ENCODE data around the gene PLCB2. TPM values are rescaled to one million over a fixed set of nuclear protein-coding genes. Genes with fewer than 3 reads are reported as not detected.

The PLCB2 gene
- total RNA-seq, 2 experiments from 2014 or later, result 104 to 120 TPM

DNA sequence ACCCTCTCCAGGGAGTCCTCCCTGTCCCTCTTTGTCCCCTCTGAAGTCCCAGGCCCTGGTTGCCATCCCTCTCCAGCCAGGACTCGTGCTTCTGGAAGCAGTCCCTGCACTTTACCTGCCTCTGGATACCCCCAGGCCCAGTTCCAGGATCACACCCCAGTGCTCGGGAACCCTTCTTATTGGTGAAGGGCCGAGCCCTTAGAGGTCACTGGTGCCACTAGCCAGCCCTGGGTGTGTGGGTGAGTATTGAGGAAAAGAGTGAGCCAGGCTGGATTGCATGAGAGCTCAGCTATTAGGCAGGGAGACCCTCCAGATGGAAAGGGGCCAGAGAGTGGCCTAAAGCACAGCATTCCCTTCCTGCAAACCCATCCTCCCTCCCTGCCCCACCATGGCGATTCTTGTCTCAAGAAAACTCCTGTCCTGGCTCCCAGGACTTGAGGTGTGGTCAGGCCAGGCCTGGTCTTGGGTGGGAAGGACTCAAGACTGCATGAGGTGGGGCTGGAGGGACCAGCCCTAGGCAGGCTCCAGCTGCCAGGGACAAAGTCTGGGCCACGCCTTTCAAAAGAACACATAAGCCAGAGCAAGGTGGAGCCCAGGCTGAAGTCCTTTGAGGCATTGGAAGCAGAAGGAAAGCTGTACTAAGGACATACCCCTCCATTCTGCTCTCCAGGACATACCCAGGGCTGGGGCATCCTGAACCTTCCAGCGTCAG, 38.3 kb upstream of the PLCB2 start:
- DNase-seq (no peak), ATAC-seq (no peak)
- Mint-ChIP-seq H3K27me3 (no peaks in the 10 kb centered on the region), H3K4me1 (no peaks in the 10 kb centered on the region), H3K27ac (no peak overlapping the region), H3K4me3 (no peak overlapping the region), H3K9me3 (ENCODE audit: low read depth) (no peaks in the 10 kb centered on the region), H3K36me3 (no peaks in the 10 kb centered on the region)
- CTCF ChIA-PET, result interaction anchor here (1.0 to 13.7 kb wide), 7 partner anchors 8 to 76 kb away, joined by 3 to 317 read pairs (median 53); partner anchors contain the start of genes INAFM2 and PLCB2

DNA sequence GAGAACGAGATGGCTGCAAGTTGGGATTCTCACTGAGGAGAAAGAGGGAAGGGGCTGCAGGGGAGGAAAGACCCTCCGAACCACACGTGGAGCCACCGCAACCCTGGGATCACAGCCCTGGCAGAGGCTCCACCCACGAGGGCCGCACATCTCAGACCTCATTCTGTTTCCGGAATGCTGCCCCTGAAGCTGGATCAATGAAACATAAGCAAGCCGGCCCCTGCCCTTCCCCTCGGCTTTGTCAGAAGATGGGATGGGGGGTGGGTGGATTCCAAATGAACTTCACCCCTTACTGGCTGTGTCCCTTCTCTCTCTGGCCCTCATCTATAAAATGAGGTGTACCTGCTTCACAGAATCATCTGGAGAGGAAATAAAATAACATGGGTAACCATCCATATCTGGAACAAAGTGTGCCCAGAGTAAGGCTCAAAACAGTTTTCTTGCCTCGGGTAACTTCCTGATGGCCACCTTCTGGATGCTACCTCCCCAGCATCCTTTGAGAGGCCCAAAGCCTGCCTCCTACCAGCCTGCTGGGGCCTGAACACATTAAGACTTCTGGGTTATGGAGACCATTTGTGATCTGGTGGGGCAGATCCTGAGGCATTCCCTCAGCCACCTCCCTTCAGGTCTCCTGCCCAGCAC, 37.6 kb upstream of the PLCB2 start:
- Mint-ChIP-seq H3K4me3 (no peak overlapping the region), H3K27me3 (no peaks in the 10 kb centered on the region), H3K27ac (no peak overlapping the region), H3K9me3 (ENCODE audit: low read depth) (no peaks in the 10 kb centered on the region), H3K4me1 (no peaks in the 10 kb centered on the region), H3K36me3 (no peaks in the 10 kb centered on the region)
- CTCF ChIA-PET, result interaction anchor here (0.7 to 13.7 kb wide), 22 partner anchors 8 to 437 kb away, joined by 3 to 317 read pairs (median 8); partner anchors contain the start of genes DISP2, INAFM2, IVD and PLCB2
- DNase-seq (no peak), ATAC-seq (no peak)

DNA sequence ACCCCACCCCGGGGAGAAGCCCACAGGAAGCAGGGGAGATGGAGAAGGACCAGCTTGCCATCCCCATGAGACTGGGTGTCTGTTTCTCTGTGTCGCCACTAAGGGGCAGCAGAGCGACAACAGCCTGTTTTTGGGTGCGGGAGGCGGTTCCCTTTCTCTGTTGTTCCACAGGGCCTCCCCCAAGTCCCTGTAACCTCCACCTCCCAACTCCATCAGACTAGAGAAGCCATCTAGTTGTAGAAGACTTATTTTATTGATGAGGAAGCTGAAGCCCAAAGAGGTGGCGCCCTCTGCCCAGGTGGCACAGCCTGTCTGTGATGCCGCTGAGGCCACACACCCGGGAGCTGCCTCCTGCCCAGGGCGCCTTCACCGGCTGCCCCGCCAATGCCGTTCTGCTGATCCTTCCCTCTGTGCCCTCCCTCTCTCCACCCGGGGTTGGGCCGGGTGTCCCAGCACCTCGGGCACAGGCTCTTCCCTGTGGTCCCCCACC, 36.9 kb upstream of the PLCB2 start:
- ATAC-seq, result peak; percentile 86
- CTCF ChIA-PET, result interaction anchor here (0.6 to 13.7 kb wide), 30 partner anchors 9 to 438 kb away, joined by 3 to 317 read pairs (median 6); partner anchors contain the start of genes DISP2, INAFM2, IVD and KNSTRN
- Mint-ChIP-seq H3K4me1 (no peaks in the 10 kb centered on the region), H3K27ac (no peak overlapping the region), H3K27me3 (no peaks in the 10 kb centered on the region), H3K36me3 (no peaks in the 10 kb centered on the region), H3K4me3 (no peak overlapping the region), H3K9me3 (ENCODE audit: low read depth) (no peaks in the 10 kb centered on the region)
- peak; percentile 83 for DNase-seq

DNA sequence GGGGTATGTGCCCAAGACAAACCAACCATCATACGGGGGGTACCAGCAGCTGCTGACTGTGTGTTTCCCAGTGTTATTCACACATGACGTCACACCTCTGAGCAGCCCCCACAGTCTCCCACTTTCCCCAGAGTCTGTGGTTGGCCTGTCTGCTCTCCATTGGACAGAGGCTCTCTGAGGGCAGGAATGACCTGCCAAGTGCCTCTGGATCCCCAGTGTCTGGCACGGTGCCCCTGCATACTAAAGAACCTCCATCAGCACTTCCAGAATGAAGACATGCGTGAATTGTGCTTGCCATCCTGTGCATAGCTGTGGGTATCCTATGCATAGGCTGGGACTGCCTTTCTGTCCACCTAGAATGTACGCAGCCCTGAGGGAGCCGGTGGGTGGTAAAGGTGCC, 36.5 kb upstream of the PLCB2 start:
- CTCF ChIA-PET, result interaction anchor here (0.6 to 13.7 kb wide), 29 partner anchors 9 to 438 kb away, joined by 3 to 317 read pairs (median 6); partner anchors contain the start of genes DISP2, INAFM2, IVD and KNSTRN
- ATAC-seq (no peak), DNase-seq (no peak)
- H3K4me3 Mint-ChIP-seq, result no peak overlapping the region
- no peak overlapping the region for H3K27ac Mint-ChIP-seq
- no peaks in the 10 kb centered on the region for H3K27me3 Mint-ChIP-seq
- H3K4me1 Mint-ChIP-seq, result no peaks in the 10 kb centered on the region
- no peaks in the 10 kb centered on the region for H3K9me3 Mint-ChIP-seq (ENCODE audit: low read depth)
- no peaks in the 10 kb centered on the region for H3K36me3 Mint-ChIP-seq

DNA sequence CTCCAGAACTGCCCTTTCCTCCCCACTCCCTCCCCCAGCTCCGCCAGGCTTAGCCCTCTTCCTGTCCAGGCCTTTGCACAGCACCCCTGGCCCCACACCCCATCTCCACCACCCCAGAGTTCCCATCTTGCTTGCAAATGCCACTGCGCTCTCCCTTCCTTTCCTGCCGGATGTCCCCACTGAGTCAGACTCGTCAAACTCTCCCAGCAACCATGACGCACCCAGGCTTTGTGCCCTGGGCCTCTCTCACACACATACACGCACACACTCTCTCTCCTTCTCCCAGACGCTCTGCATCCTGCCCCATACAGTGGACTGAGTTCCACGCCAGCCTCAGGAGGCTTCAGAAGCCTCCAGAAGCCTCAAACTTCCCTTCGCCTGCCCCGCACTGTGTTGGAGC, 35.8 kb upstream of the PLCB2 start:
- Mint-ChIP-seq H3K4me1 (no peaks in the 10 kb centered on the region), H3K9me3 (ENCODE audit: low read depth) (no peaks in the 10 kb centered on the region), H3K4me3 (no peak overlapping the region), H3K36me3 (no peaks in the 10 kb centered on the region), H3K27ac (no peak overlapping the region), H3K27me3 (no peaks in the 10 kb centered on the region)
- DNase-seq (no peak), ATAC-seq (no peak)
- CTCF ChIA-PET, result interaction anchor here (1.2 to 13.7 kb wide), 16 partner anchors 10 to 110 kb away, joined by 3 to 317 read pairs (median 10); partner anchors contain the start of genes DISP2, INAFM2, IVD and PLCB2

DNA sequence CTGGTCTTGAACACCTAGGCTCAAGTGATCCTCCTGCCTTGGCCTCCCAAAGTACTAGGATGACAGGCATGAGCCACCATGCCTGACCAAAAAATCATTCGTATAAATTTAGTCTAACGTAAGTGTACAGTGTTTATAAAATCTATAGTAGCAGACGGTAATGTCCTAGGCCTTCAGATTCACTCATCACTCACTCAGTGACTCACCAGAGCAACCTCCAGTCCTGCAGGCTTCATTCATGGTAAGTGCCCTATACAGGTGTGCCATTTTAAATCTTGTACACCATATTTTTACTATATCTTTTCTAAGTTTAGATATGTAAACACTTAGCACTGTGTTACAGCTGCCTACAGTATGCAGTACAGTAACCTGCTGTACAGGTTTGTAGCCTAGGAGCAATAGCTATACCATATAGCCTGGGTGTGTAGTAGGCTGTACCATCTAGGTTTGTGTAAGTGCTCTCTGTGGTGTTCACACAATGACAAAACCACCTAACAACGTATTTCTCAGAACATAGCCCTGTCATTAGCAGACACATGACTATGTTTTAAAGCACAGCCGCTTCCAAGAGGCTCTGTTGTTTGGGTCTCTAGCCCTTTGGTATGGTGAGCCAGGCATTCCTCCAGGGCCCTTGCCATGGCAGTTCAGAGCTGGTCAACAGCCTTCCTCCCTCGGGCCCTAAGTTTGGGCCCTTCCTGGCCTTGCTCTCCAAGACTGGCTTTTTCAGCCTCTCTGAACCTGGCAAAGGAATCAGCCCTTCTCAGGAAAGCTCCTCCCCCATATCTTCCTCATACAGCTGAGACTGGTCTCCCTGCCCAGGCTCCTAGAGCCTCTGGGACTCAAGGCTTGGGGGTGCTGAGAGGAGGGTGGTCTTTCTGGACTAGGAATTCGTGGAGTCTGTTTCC, 34.9 kb upstream of the PLCB2 start:
- ATAC-seq (no peak), DNase-seq (no peak)
- H3K36me3 Mint-ChIP-seq, result no peaks in the 10 kb centered on the region
- no peaks in the 10 kb centered on the region for H3K9me3 Mint-ChIP-seq (ENCODE audit: low read depth)
- CTCF ChIA-PET, result interaction anchor here (1.0 to 13.7 kb wide), 12 partner anchors 9 to 97 kb away, joined by 3 to 317 read pairs (median 36); partner anchors contain the start of genes DISP2, INAFM2, IVD and PLCB2
- peaks cover 2% of the 10 kb centered on the region for H3K4me1 Mint-ChIP-seq
- H3K4me3 Mint-ChIP-seq, result no peak overlapping the region
- H3K27me3 Mint-ChIP-seq, result peaks cover 2% of the 10 kb centered on the region
- no peak overlapping the region for H3K27ac Mint-ChIP-seq

DNA sequence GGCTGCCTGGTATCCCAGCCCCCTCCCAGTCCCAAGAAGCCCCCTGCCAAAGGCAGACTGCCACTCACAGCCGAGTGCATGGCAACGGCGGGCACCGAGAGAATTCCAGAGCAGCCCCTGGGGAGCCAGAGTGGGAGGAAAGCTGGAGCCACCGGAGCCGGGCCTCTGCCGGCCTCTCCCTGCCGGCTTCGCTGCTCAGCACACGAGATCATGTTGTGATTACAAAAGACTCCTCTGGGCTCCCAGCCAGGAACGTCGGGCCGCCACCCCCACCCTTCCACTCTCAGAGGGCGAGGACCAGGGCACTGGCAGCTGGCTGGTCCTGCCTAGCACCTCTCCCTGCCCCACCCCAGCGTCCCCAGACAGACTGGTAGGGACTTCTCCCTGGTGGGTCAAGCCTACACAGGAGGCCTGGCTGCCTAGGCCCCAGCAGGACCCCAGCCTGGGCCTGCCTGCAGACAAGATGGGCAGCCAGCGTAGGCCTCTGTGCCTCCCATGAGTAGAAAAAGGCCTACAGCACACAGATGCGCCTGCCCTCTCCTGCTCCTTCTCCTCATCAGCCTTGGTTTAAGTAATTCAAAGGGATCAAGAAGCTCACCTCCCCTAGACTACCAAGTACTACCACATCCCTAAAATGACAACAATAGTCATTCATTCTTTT, 33.1 kb upstream of the PLCB2 start, which contains the start of gene CCDC9B:
Gene CCDC9B, minus strand, starts transcription at position 200 of the 661 bp plus-strand sequence. Its CDS starts 120 bp downstream, at position 80.
- ATAC-seq (no peak), DNase-seq (no peak)
- Mint-ChIP-seq H3K27ac (no peak within 1 kb of the TSS), H3K9me3 (ENCODE audit: low read depth) (no peaks in the 10 kb centered on the region), H3K36me3 (no peaks in the 10 kb centered on the region), H3K4me1 (peaks cover 2% of the 10 kb centered on the region), H3K27me3 (peaks cover 2% of the 10 kb centered on the region), H3K4me3 (no peak within 1 kb of the TSS)
- CTCF ChIA-PET, result interaction anchor here (0.9 to 13.7 kb wide), 12 partner anchors 8 to 82 kb away, joined by 3 to 317 read pairs (median 38); partner anchors contain the start of genes DISP2, INAFM2 and PLCB2

DNA sequence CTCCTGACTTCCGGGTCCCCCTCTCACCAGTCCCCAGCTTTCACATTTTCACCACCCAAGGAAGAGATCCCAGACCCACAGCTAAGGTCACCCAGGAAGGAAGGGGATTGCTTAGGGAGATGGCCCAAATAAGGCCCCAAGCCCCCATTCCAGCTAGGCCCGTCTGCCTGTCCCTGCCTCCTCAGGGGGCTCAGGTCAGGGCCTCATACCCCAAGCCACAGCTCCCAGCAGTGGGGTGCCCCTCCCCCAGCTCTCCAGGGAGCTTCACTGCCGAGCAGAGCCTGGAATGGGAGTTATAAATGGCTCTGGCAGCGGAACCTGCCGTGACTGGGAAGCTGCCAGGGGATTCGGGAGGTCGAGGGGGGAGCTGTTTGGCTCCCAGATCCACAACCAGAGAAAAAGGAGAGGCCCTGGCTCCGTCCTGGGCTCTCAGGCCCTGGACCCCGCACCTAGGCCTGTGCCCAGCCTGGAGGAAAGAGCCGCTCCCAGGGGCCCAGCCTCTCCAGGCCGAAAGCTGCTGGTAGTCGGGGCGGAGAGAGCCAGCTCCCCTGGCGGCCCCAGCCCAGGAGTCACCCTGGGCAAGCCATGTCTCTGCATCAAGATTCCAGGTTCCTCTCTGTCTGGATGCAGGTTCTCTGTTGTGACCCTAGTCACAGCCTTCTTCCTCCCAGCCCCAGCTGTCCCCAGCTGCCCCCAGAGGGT, 32.5 kb upstream of the PLCB2 start:
- H3K27ac Mint-ChIP-seq, result no peak overlapping the region
- H3K27me3 Mint-ChIP-seq, result peaks cover 2% of the 10 kb centered on the region
- H3K4me1 Mint-ChIP-seq, result peaks cover 2% of the 10 kb centered on the region
- CTCF ChIA-PET, result interaction anchor here (0.9 to 13.7 kb wide), 12 partner anchors 8 to 123 kb away, joined by 3 to 317 read pairs (median 32); partner anchors contain the start of genes ANKRD63, INAFM2, PHGR1 and PLCB2
- no peak overlapping the region for H3K4me3 Mint-ChIP-seq
- H3K36me3 Mint-ChIP-seq, result no peaks in the 10 kb centered on the region
- H3K9me3 Mint-ChIP-seq (ENCODE audit: low read depth), result no peaks in the 10 kb centered on the region
- no peak for ATAC-seq
- DNase-seq, result no peak

DNA sequence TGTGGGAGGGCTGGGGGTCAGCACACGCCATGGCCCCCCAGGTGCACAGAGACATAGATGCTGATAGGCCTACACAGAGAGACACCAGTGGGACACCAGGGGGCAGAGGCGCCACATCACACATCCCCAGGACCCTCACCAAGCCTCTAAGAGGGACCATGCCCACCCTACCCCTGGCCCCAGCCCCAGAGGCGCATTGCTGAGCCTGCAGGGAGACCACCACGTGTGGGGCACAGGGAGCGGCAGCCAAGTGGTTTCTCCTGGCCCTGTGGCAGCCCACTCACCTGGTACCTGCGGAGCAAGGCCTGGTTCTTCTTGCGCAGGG, 31.8 kb upstream of the PLCB2 start:
- ATAC-seq (no peak), DNase-seq (no peak)
- Mint-ChIP-seq H3K4me3 (no peak overlapping the region), H3K27me3 (peaks cover 2% of the 10 kb centered on the region), H3K36me3 (no peaks in the 10 kb centered on the region), H3K27ac (no peak overlapping the region), H3K4me1 (peaks cover 2% of the 10 kb centered on the region), H3K9me3 (ENCODE audit: low read depth) (no peaks in the 10 kb centered on the region)
- CTCF ChIA-PET, result interaction anchor here (0.9 to 13.7 kb wide), 14 partner anchors 9 to 122 kb away, joined by 3 to 317 read pairs (median 26); partner anchors contain the start of genes ANKRD63, INAFM2, PHGR1 and PLCB2

DNA sequence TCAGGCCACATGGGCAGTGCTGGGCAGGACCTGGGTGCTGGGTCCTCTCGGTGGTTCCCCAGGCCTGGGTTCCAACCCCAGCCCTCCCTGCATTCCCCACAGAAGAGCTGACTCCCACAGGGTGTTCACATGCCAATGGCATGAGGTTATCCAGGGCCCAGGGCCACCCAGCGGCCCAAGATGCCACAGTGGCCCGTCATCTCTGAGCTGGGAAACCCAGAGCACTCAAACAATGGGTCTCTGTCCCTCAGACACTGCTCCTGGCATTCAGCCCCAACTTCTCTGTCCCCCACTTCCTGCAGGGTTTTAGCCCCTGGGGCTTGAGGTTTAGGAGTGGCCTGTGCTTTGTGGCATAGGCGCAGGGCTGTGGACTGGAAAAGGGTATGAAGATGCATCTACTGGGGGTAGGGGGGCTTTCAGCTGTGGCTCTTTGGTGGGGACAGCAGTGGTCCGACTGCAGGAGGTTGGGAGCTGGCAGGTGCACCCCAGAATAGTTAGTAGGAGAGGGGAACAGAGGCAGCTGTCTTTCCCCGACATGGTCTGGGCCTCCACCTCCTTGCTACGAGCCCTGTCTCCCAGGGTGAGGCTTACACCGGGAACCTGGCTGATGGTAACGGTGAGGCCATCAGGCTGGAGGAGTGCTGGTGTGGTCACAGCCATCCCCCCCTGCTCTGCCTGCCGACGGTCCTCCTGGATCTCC, 31.3 kb upstream of the PLCB2 start:
- CTCF ChIA-PET, result interaction anchor here (1.0 to 13.7 kb wide), 18 partner anchors 9 to 250 kb away, joined by 3 to 317 read pairs (median 9); partner anchors contain the start of genes ANKRD63, INAFM2, PAK6 and PHGR1
- Mint-ChIP-seq H3K9me3 (ENCODE audit: low read depth) (no peaks in the 10 kb centered on the region), H3K27ac (no peak overlapping the region), H3K4me1 (peaks cover 6% of the 10 kb centered on the region), H3K27me3 (peaks cover 2% of the 10 kb centered on the region), H3K4me3 (no peak overlapping the region), H3K36me3 (no peaks in the 10 kb centered on the region)
- ATAC-seq (no peak), DNase-seq (no peak)

DNA sequence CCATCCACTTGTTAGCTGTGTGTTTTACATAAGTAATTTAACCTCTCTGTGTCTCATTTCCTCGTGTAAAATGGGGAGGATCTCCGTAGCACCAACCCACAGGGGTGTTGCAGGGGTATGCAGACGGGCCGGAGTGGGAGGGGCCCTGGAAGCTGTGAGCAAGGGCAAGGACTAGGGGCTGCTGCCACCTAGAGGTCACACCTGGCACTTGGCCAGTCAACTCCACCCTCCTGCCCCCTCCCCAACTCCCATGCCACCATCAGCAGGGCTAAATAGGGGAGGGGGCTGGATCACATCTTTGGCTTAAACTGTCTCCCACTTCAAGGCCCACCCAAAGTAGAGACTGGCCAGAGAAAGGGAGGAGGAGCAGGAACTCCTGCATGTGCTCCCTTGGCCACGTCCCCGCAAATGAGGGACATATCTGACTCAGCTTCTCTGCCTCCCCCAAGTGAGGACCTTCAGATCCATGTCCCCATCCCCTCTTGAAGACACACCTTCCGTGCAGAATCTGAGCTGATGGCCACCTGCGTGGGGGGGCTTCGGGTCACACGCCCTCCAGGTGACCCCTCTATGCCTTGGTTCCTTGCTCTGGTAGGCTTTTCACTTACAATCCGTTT, 30.4 kb upstream of the PLCB2 start:
- H3K27ac Mint-ChIP-seq, result no peak overlapping the region
- DNase-seq (peak; percentile 83), ATAC-seq (peak; percentile 90)
- H3K4me3 Mint-ChIP-seq, result no peak overlapping the region
- H3K4me1 Mint-ChIP-seq, result peaks cover 7% of the 10 kb centered on the region
- no peaks in the 10 kb centered on the region for H3K36me3 Mint-ChIP-seq
- H3K9me3 Mint-ChIP-seq (ENCODE audit: low read depth), result no peaks in the 10 kb centered on the region
- peaks cover 2% of the 10 kb centered on the region for H3K27me3 Mint-ChIP-seq
- CTCF ChIA-PET, result interaction anchor here (0.7 to 13.7 kb wide), 32 partner anchors 10 to 298 kb away, joined by 3 to 317 read pairs (median 5); partner anchors contain the start of genes ANKRD63, INAFM2, PAK6 and PHGR1

All from activated CD8-positive, alpha-beta memory T cell treated with anti-CD3 and anti-CD28 coated beads, Interleukin-2, amount 10 ng/mL, durations not matched to agents 7 days and 5 days (primary cell).